H1 (cell line): Measurements from ENCODE around the gene TPSB2. TPM values are rescaled to one million over a fixed set of nuclear protein-coding genes. Genes with fewer than 3 reads are reported as not detected.

Experiments
- BACH1 ChIP-seq: IDR thresholded peaks from 2 replicates; pipeline ENCODE4 v1.6.1; 2012; ENCODE audit warnings: low read length, improper control_type of control experiment
- KDM4A ChIP-seq: IDR thresholded peaks from one replicate; pipeline ENCODE4 v1.7.1; 2012; ENCODE audit warnings: low read depth, mild to moderate bottlenecking, moderate library complexity, low read length, inconsistent platforms; ENCODE audit not compliant: severe bottlenecking
- MAFK ChIP-seq: IDR thresholded peaks from 2 replicates; pipeline ENCODE4 v1.6.1; 2012; ENCODE audit warnings: low read depth, mild to moderate bottlenecking, improper control_type of control experiment, low read length
- polyA plus RNA-seq, 7 experiments: library from polyadenylated mRNA; depleted of rRNA in 3 of 7; stranded (reverse) in 5 of 7; unstranded in 2 of 7; fragments of >200 nt in 5 of 7; fragments of 200-250 nt in 2 of 7; gene quantifications; 1 replicate in 5 of 7; 2 replicates in 1 of 7; 4 replicates in 1 of 7; pipeline versions ENCODE4 v1.2.1 to v1.2.3, GENCODE V29; 2011 to 2013; ENCODE audit warnings: missing spikeins in 2 of 7, mixed read lengths in 2 of 7
- total RNA-seq: library from RNA; stranded (reverse); fragmentation: NEBNext Ultra II Directional; extraction: Animal tissue kit (Norgen Biotek cat#: 25700); gene quantifications from 2 replicates; pipeline ENCODE4 v1.2.1, GENCODE V29; 2021

The TPSB2 gene
- total and polyA plus RNA-seq, 2 of the 8 experiments (the other 6 are each of a cell fraction or from before 2014, with no cell fraction given): 0.08 TPM; not detected in 1

- no peak for TF ChIP-seq MAFK
- TF ChIP-seq BACH1: no peak
- TF ChIP-seq KDM4A: no peak
These were observed 35.2 kb upstream of the TPSB2 start (continued) for GRCh38 chr16:1265090-1265630.
